Measurements from ENCODE around the gene F3.

F3 gene

DNA sequence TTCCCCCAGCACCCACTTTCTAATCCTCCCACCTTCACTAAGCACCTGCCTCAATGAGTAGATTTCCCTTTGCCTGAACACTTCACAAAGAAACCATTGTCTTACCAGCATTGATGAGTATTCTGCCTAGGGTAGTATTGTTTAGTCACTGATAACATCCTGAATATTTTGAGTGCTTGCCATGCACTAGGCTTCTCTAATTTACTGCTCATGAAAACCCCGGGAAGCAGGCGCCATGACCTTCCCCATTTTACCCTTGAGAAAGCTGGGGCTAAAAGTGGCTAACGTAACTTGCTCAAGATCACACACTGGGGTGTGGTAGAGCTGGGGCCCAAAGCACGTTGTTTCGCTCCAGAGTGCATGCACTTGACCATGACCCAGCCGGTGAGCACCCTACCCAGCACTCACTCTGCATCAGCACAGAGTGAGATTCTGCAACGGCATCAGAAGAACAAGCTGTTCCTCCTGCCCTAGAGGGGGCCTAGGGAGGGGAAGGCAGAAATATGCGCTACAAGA, 10.6 kb upstream of the F3 start:
- Histone ChIP-seq H3K79me2 (ENCODE audit: control insufficient read depth, low read length) (no peaks in the 10 kb centered on the region), H3K9me2 (replicated peaks; ENCODE audit: control insufficient read depth, low read length) (no peaks in the 10 kb centered on the region), H3K4me2 (ENCODE audit: low read length) (no peak overlapping the region), H3K27ac (ENCODE audit: low read depth, low read length) (no peak overlapping the region), H4K20me1 (ENCODE audit: control insufficient read depth, insufficient read depth, low read depth, low read length) (no peaks in the 10 kb centered on the region), H3K4me1 (ENCODE audit: control insufficient read depth, low read length) (no peaks in the 10 kb centered on the region), H3K4me3 (ENCODE audit: low read length) (no peak overlapping the region), H3K27me3 (ENCODE audit: control insufficient read depth, low read length) (no peaks in the 10 kb centered on the region), H3F3A (ENCODE audit: control insufficient read depth, insufficient read depth) (no peaks in the 10 kb centered on the region), H3K9me3 (ENCODE audit: control insufficient read depth, insufficient read depth, low read length) (no peaks in the 10 kb centered on the region), H3K36me3 (ENCODE audit: control insufficient read depth, low read length) (no peaks in the 10 kb centered on the region)
- no peak for TF ChIP-seq EZH2phosphoT487 (IDR thresholded peaks at IDR 0.05; ENCODE audit: borderline replicate concordance, low read length)
- TF ChIP-seq, protein P1, sequence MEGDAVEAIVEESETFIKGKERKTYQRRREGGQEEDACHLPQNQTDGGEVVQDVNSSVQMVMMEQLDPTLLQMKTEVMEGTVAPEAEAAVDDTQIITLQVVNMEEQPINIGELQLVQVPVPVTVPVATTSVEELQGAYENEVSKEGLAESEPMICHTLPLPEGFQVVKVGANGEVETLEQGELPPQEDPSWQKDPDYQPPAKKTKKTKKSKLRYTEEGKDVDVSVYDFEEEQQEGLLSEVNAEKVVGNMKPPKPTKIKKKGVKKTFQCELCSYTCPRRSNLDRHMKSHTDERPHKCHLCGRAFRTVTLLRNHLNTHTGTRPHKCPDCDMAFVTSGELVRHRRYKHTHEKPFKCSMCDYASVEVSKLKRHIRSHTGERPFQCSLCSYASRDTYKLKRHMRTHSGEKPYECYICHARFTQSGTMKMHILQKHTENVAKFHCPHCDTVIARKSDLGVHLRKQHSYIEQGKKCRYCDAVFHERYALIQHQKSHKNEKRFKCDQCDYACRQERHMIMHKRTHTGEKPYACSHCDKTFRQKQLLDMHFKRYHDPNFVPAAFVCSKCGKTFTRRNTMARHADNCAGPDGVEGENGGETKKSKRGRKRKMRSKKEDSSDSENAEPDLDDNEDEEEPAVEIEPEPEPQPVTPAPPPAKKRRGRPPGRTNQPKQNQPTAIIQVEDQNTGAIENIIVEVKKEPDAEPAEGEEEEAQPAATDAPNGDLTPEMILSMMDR (IDR thresholded peaks at IDR 0.05; ENCODE audit: low read depth, low read length, poor library complexity, severe bottlenecking) = no peak

- H3K4me1 ChIP-seq (ENCODE audit: control insufficient read depth, low read length) = no peaks in the 10 kb centered on the region
- H3K4me3 ChIP-seq (ENCODE audit: low read length) = no peak overlapping the region
- no peaks in the 10 kb centered on the region for H4K20me1 ChIP-seq (ENCODE audit: control insufficient read depth, insufficient read depth, low read depth, low read length)
- TF ChIP-seq EZH2phosphoT487 (IDR thresholded peaks at IDR 0.05; ENCODE audit: borderline replicate concordance, low read length) = no peak
- TF ChIP-seq, protein P1 (IDR thresholded peaks at IDR 0.05; ENCODE audit: low read depth, low read length, poor library complexity, severe bottlenecking) = no peak
- H3F3A ChIP-seq (ENCODE audit: control insufficient read depth, insufficient read depth) = no peaks in the 10 kb centered on the region
- no peak overlapping the region for H3K4me2 ChIP-seq (ENCODE audit: low read length)
- H3K27me3 ChIP-seq (ENCODE audit: control insufficient read depth, low read length) = no peaks in the 10 kb centered on the region; the same call in 1 of the 2 replicates
- H3K36me3 ChIP-seq (ENCODE audit: control insufficient read depth, low read length) = no peaks in the 10 kb centered on the region
- no peak overlapping the region for H3K27ac ChIP-seq (ENCODE audit: low read depth, low read length)
- H3K9me3 ChIP-seq (ENCODE audit: control insufficient read depth, insufficient read depth, low read length) = no peaks in the 10 kb centered on the region
- no peaks in the 10 kb centered on the region for H3K79me2 ChIP-seq (ENCODE audit: control insufficient read depth, low read length)
- no peaks in the 10 kb centered on the region for H3K9me2 ChIP-seq (replicated peaks; ENCODE audit: control insufficient read depth, low read length)
Observed at GRCh38 chr1:94551449-94551848, 9.9 kb upstream of the F3 start.

DNA sequence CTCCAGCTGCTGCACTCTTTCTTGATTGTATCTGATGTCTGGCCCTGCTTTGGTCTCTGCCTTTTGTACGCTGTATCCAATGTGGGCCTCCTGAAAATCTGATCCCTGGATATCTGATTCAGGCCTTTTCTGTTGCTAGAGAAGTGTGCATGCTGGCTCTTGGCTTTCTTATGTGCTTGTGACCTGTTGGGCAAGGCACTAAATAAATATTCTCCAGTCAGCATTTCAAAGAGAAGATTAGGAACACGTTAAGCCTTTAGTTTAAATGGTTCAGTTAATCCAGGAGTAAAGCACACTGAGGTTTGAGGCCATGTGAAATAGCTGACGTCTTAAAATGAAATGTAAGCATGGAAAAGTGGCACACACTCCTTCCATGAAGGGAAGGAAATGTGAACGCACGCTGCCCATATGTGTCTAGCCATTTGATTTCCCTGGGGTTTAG, 9.3 kb upstream of the F3 start:
- no peak overlapping the region for H3K4me2 ChIP-seq (ENCODE audit: low read length)
- no peaks in the 10 kb centered on the region; the same call in 1 of the 2 replicates for H3K27me3 ChIP-seq (ENCODE audit: control insufficient read depth, low read length)
- H3F3A ChIP-seq (ENCODE audit: control insufficient read depth, insufficient read depth) = no peaks in the 10 kb centered on the region
- H3K27ac ChIP-seq (ENCODE audit: low read depth, low read length) = no peak overlapping the region
- no peaks in the 10 kb centered on the region for H3K36me3 ChIP-seq (ENCODE audit: control insufficient read depth, low read length)
- H3K79me2 ChIP-seq (ENCODE audit: control insufficient read depth, low read length) = no peaks in the 10 kb centered on the region
- no peaks in the 10 kb centered on the region for H3K9me2 ChIP-seq (replicated peaks; ENCODE audit: control insufficient read depth, low read length)
- TF ChIP-seq, protein P1 (IDR thresholded peaks at IDR 0.05; ENCODE audit: low read depth, low read length, poor library complexity, severe bottlenecking) = no peak
- TF ChIP-seq EZH2phosphoT487 (IDR thresholded peaks at IDR 0.05; ENCODE audit: borderline replicate concordance, low read length) = no peak
- no peak overlapping the region for H3K4me3 ChIP-seq (ENCODE audit: low read length)
- no peaks in the 10 kb centered on the region for H3K4me1 ChIP-seq (ENCODE audit: control insufficient read depth, low read length)
- H3K9me3 ChIP-seq (ENCODE audit: control insufficient read depth, insufficient read depth, low read length) = no peaks in the 10 kb centered on the region
- H4K20me1 ChIP-seq (ENCODE audit: control insufficient read depth, insufficient read depth, low read depth, low read length) = no peaks in the 10 kb centered on the region

Data from DOHH2 (cell line).